NCI-H2029 (cell line): ENCODE data around the gene PRRX1.

Experiments used
- DNase-seq: peaks from one replicate; lab custom pipeline; 2025; lab: John Stamatoyannopoulos, UW

Gene PRRX1

DNA sequence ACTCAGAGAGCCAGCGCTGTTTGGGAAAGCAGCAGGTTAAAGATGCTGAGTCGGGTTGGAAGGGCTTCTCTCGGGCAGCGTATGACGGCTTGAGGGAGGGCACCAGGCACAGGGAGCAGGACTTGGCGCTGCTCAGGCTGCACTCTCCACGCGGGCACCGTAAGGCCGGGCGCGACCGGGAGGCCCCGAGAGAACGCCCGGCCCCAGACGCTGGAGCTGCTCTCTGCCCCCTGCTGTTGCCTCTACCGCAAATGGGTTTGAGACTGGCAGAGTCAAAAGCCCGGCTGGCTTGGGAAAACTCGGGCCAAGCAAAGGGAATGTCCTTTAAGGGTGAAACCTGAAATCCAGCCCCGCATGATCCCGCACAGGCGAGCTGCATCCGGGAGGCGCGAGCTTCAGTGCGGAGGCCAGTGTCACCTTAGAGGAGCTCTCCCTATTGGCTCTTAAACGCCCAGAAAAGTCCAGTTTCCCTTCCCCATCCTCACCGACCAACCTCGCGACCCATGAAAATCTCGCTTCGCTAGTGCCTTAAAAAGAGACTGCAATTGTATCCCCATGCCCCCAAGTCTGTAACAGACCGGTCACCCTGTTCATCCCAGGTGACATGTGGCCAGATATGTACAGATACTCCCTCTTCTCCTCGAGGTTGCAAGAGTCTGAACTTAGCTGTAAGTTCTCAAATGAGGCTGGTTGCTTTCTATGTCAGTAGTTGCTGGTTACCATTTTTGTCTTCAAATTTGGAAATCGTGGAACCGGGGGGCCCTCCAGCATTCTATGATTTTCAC lies 1.1 kb downstream of the PRRX1 start:
- DNase-seq: no peak

DNA sequence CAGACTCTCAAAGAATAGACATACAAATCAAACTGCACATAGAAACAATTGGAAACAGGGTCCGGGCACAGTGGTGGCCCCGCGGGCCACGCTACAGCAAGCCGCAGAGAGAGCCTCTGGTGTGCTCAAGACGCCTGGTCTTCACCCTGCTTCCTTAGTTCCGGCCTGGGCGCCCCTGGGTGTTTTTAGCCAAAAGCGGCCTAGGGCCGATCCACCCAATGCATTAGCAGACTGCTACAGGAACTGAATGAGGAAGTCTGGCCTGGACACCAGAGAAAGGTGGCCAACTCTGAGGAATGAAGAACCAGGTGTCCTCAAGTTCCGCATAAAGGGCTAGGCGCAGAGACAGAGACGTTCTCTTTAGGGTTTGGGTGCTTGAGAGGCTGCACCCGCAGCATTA lies 1.7 kb downstream of the PRRX1 start:
- no peak for DNase-seq

DNA sequence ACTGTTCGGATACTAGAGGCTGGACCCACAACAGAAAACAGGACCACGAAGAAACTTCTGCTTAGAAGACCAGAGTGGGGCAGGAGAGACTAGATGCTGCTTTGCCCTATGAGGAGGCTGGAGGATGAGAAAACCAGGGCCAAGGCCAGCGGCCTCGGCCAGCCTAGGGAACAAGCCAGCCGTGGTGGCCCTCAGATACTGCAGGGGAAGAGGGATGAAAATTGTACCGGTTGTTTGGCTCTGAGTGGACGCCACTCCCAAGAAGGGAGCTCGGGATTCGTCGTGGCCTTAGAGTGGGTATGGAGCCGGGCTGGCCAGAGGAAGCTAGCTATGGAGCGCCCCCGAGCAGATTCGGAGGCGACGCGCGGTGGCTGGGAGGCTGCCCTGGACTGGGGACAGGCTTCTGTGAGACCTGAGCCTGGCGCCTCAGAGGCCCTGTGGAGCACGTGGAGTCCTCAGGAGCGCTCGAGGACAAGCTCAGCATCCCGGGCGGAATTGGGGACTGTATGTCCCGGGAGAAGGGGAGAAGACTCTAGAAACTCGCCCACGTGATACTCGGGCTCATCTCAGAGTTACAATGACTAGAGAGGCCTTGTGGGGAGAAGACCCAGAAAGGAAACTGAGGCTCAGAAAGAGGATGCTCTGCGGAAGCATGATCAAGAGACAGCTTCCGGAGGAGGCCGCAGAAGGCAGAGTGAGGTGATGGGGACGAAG lies 2.8 kb downstream of the PRRX1 start:
- no peak for DNase-seq

DNA sequence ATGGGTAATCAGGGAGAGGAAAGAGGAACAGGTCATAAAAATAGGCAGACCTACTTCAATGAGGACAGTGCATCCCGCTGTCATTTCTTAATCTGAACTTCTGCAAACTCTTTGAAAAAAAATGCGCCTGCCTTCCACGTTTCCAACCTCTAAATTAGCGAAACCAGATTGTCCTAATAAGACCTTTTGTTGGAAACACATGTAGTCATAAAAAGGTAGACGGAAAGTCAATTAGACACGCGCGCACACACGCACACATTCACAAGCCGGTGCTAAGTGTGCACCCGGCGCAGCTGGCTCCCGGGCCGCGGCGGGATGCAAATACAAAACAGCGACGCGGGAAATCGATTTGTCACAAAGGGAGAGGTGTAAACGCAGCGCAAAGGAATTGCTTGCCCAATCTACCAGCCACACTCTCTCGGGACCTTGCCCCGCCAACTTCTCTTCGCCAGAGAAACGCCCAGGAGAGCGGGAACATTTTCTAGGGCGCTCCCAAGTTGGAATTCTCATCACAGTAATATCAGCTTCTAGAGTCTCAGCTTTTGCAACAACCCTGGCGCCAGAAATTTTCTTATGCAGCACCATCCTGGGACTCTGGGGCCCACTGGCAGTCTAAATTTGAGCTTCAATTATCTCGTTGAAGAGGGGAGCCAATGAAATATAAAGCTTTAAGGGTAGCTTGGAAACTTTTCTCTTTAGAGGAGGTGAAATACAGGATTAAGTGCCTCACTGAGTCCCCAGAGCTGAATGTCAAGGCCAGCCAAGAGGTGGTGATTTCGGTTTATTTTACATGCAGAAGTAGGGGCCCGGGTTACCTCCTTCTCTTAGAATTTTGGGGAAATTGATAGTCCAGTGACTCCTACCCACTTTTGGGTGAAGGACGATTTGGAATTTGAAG lies 4.5 kb downstream of the PRRX1 start:
- DNase-seq: no peak

DNA sequence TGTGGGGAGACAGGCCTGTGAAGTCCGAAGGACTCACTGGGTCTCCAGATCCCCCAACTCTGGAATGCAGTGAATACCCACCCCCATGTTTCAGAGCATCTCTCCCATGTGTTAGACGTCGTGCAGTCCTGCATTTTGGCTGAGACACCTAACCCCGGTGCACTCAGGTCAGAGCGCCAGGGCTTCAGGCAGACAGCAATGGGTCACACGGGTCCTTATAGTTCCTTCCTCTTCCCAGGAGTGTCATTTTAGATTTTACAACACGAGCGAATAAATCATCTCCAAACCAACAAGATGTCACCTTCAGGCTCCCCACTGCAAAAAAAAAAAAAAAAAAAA lies 5.1 kb downstream of the PRRX1 start:
- no peak for DNase-seq

DNA sequence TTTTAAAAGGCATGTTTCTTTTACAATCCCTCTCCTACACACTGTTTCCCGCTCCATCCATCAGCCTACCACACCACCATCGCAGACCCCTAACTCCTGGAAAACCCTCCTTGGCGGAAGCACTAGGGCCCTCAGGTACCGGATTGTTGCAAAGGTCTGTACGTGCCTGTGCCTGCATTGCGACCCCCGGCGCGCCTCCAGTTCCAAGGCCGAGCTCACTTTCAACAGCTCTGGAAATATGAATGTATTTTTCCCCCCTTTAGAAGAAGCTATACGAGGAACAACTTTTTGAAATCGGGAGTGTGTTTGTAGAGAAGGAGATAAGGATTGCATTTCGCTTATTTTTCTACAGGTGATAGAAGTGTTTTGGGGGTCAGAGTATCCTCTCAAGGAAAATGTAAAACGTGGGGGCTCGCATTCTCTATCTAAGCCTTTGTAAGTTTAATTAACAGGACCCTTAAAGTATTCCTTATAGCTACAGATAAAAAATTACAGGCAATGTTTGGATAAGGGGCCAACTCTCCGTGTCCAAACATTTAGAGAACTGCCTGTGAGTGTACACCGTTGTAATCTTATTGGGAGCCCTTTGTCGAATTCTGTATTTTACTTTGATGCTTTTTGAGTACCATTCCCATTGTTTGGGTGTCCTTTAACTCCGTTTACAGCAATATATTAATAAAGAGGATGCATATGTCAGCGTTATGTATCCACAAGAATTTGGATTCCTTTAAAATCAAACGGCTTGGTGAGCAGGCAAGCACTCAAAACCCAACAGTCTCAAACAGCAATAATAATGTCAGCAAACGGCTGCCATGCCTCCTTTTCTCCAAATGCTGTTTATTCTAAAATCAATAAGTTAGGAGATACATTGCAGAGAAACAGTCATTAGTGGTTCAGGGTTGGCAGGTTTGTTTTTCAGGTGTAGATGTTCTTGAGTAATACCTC lies 5.9 kb downstream of the PRRX1 start:
- no peak for DNase-seq

DNA sequence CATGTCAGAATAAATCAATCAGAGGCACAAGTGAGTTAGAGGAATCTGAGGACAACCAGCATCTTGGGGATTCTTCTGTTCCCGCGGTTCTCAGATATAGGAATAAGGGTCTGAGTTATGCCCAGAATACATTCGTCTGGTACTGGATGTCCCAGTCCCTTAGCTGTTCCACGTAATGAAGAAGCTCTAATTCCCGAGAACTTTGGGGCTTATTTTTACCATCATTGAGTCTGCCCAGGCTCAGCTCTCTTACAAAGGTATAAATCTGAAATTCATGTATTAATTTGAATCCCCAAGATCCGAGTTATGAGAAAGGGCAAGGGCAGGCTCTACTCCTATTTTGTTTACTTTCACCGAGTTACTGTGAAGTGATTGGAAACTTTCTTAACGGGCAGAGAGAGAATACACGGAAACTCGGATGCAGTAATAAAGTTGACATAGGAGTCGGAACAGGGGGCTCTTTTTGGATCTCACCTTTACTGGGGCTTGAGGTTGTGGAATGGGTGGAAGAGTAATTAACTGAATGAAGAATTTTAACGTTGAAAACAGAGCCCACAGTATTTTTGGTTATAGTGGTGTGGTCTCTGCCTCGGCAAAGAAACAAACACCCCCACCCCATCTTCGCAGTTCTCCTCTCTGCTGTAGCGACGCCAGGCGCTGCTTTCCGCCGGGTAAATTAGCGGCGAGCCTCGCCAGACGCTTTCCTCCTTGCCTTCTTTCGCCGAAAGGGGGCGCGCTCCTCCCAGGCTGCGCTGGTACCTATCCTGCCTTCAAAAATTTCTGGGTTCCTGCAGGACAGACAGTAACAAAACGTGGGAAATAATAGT lies 7.1 kb downstream of the PRRX1 start:
- DNase-seq: no peak

DNA sequence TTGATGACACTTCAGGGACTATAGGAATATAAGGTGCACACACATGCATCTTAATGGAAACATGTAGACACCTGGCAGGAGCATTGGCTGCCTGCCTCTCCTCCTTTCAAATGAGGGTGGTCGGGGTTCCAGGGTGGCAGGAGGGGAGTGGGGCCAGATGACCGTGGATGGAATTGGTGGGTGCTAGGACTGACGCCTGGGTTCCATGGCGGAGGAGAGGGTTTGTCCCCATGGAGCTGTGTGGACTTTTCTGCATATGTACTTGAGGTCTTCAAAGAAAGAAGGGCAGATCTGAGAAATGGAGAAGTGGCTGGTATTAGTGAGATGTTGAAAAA lies 7.7 kb downstream of the PRRX1 start:
- no peak for DNase-seq

DNA sequence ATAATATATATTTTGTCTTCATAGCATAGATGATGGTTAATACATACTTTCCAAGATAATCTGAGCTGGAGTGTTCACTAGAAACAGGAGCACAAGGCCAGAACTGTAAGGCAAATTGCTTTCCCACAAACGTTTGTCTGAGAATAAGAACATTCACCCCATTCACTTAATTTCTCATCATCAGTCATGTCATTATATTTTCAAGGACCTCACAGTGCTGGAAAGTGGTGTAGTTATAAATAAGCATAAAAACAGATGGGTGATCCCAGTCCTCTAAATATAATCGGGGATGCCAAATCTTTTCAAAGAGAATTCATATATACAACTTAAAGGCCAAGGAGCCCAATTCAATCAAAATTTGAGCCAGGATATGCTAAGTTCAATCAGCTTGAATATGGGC lies 8.4 kb downstream of the PRRX1 start:
- no peak for DNase-seq

DNA sequence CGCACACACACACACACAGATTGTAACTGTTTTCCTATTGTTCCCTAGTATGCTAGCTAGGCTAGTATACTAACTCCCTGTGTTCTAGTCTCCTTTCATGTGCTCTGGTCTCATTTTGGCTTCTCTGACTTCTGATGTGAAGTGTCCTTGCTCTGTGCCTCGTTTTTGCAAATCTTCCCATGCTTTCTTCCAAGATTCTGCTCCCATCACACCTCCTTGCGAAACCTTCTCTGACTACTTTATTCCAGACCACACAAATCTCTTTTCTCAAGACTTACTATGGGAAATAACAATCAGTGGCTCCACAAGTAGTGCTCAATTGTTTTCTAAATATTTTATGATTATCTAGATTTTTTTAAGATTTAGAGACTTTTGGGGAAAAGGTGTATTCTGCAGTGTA lies 10.3 kb downstream of the PRRX1 start:
- DNase-seq: no peak

DNA sequence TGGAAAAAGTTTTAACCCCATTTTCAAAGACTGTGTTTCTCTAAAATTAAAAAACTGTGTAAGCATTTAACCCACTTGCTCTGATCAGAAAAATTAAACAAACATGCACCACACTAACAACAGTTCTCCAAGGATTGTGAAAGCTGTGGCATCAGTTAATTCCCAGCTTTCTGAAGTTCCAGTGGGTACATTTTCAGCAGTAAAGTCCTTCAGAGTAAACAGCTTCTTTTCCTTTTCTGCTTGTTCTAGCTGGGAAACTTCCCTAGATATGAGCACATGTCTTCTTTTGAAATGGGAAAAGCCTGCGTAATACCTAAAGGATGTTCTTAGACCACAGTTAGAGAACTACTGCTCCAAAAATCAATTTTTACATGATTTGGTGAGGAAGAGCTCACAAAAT lies 11.1 kb downstream of the PRRX1 start:
- DNase-seq: no peak

DNA sequence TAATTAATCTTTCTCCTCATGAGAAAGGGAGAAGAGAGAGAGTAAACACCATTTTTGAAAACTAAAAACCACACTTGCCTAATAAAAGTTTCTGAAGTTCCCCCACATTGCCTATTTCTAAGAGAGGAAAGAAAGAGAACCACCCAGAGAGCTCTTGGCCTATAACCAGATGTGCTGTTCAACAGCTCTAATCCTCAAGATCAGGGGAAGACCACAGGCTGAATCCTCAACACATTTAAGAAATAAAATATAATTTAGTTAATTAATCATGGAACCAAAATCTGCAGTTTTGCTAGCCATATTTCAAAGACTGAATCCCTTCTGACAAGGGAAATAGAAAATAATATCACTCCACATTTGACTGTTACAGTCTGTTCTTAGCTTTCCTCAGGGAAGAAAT lies 11.9 kb downstream of the PRRX1 start:
- no peak for DNase-seq

DNA sequence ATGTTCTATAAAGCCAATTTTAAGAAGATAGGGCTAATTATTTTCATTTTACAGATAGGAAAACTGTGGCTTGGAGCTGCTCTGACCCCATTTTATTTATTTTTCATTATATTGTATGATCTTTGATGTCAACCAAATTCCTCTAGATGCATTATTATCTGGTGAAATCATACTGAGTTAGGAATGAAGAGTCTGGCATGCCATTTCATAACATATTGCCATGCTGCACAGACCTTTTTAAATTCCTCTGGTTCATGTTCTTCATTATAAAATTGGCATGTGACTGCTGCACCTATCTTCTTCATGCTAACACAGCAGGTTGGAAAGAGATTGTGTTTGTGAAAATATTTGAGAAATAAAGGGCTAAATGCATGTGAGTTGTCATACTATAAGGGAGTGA lies 12.7 kb downstream of the PRRX1 start:
- DNase-seq: no peak

DNA sequence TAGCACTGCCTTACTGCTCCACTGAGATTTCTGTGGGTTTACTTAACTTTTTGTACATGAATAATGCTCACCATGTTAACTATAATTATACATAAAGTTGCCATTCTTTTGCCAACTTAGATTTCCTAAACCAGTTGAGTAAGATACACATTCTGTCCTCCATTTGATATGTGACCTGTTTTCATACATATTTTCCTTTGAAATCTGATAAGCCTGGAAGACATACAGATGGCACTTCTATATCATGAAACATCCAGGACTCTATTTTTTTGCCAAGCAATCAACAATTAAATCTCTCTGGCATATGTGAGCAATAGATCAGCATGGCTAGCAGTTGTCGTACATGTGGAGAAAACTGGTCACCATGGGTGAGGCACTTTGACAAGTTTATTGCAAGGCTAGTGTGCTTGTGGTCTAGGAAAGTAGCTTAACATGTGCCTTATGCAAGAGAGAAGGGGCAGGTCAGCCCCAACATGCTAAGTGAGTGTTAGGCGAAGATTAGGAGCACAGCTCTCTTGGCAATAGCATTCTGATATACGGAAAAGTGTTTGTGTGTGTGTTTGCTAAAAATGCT lies 14.2 kb downstream of the PRRX1 start:
- no peak for DNase-seq

DNA sequence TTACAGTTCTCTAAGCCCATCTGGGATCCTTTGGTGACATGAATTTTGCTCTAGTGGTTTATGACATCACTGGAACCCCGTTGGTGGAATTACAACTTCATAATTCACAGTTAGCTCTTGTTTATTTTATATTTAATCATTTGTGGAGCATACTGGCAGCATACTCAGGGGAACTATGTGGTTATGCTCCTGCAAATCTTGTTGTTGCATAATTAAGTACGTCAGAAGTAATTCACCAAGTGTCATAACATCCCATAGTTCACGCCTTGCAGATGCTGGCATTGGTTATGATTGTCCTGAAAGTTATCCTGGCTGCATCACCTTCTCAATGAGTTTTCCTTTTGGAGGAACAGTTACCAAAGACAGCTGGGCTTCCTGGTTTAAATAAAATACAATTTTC lies 16.5 kb downstream of the PRRX1 start:
- no peak for DNase-seq

DNA sequence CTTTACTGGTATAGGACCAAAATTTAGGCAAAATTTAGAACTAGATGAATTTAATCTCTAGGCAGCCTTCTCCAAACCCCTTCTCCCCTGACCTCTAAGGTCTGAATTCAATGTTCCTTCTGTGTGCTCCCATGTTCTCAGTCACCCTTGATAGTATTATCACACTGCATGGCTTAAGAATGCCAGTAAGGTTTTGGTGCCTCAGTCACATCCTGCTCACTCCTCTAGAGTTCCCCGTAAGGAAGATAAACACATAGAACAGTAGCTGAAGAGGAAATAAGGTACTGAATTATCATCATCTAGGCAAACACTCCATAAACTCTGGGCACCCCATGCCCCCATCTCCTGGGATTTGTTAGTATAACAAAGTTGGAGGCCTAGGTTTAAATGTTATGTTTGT lies 18.2 kb downstream of the PRRX1 start:
- no peak for DNase-seq

DNA sequence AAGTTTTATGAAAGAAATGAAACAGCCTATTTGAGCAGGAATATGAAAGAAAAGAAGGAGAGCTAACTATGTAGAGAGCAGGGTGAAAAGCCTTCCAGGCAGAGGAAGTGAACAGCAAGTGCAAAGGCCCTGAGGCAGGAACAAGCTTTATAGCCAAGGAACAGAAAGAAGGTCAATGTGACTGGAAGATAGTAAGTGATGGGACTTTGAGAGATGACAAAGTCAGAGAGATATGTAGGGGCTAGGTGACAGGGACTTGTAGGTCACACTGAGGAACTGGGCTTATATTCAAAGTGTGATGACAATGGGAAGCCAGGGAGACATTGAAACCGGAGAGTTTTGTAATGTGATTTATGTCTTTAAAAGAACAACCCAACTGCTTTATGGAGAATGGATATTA lies 18.9 kb downstream of the PRRX1 start:
- DNase-seq: no peak

DNA sequence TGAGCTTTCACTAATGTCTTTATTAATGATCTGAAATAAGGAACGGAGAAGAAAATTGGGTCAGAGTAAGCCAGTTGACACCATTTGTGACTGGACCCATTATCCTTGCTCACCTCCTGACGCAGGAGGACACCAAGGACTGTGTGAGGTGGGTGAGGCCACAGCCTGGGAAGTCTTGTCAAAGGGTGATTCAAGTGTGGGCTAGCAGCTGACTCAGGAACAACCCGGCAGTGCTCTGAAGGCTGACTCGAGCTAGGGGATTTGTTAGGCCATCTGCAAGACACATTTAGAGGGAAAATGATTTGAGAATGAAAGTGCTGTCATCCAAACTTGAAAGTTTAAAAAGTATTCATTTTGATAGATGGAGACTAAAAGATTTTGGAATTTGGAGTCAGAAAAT lies 21.2 kb downstream of the PRRX1 start:
- DNase-seq: no peak

DNA sequence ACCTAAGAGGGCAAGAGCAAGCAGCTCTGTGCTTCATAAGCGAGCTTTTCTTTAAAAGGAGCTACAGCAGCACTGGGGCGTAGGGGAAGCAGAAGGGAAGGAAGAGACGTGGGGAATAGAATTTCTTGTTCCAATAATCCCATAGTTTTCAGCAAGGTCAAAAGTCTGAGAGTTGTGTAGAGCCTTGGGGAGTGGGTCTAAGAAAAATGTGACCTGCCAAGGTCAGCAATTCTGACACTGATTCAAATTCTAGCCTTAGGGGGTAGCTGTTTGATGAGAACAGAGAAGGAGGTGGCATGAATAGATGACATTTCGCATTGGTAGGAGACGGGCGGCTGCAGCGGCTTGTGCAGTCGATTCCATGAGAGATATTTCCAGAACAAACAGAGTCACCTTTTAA lies 22.4 kb downstream of the PRRX1 start:
- DNase-seq: no peak

DNA sequence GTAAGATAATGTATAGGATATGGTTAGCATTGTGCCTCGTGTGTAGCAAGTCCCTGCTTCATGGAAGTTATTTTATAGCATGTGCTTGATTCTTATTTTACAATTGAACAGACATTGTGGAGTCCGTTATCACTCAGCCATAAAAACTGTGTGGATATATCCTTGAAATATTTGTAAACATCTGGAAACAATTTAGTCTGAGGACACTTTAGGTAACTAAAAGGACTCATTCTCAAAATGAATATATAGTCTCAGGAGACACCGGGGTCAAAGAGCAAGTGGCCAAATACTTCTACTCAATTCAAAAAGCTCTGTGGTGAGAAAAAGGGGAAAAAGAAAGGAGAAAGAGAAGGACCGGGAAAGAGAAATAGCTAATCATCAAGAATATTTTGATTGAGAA lies 23.7 kb downstream of the PRRX1 start:
- DNase-seq: no peak

DNA sequence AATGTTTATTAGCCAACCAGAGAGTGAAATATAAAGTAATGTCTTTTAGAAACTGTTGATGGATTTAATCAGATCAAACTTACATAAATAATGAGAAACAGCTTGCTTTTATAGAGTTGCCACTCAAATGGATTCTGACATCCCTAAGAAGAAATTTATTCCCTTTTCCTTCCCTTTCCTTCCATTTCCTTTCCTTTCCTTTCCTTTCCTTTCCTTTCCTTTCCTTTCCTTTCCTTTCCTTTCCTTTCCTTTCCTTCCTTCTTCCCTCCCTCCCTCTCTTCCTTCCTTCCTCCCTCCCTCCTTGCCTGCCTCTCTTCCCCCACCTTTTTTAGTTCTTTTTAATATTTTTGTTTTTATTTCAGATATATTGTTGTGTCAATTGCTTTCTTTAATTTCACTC lies 27.3 kb downstream of the PRRX1 start:
- DNase-seq: no peak
